HG03520 (cell line): Measurements from ENCODE around the gene R3HCC1L.
"Not testable (repeated sequence)": the region's sequence is repeated elsewhere in the genome, so short reads cannot be mapped to it uniquely, and the experiment has no call there.

Source experiments
- ATAC-seq: cut with Tn5 transposase; IDR thresholded peaks from one replicate; pipeline ENCODE4 v1.9.1; 2021; ENCODE audit warnings: mild to moderate bottlenecking, moderate library complexity; ENCODE audit not compliant: unreplicated experiment

Gene R3HCC1L

GRCh38 chr10:98128802-98129201 is 5.7 kb upstream of the R3HCC1L start:
- ATAC-seq, result no peak

GRCh38 chr10:98131619-98132018 is 2.8 kb upstream of the R3HCC1L start:
- no peak for ATAC-seq

GRCh38 chr10:98133075-98133752 is 1.2 kb upstream of the R3HCC1L start:
- ATAC-seq, result peak; percentile 37

GRCh38 chr10:98134117-98134430 is 383 bp upstream of the R3HCC1L start:
- no peak for ATAC-seq

GRCh38 chr10:98135222-98135899 is 904 bp downstream of the R3HCC1L start:
- peak; percentile 9 for ATAC-seq

- not testable (repeated sequence) for ATAC-seq
These were observed 2.3 kb downstream of the R3HCC1L start for GRCh38 chr10:98136775-98137174.

- no peak for ATAC-seq
These were observed 3.6 kb downstream of the R3HCC1L start for GRCh38 chr10:98138031-98138430.

- no peak for ATAC-seq
These were observed 5.0 kb downstream of the R3HCC1L start for GRCh38 chr10:98139431-98139830.

GRCh38 chr10:98141484-98142073 is 7.1 kb downstream of the R3HCC1L start:
- no peak for ATAC-seq

GRCh38 chr10:98144985-98145384 is 10.5 kb downstream of the R3HCC1L start:
- ATAC-seq, result no peak

GRCh38 chr10:98149858-98150257 is 15.4 kb downstream of the R3HCC1L start:
- no peak for ATAC-seq

GRCh38 chr10:98150544-98150943 is 16.1 kb downstream of the R3HCC1L start:
- no peak for ATAC-seq

GRCh38 chr10:98152778-98153177 is 18.3 kb downstream of the R3HCC1L start:
- ATAC-seq, result not testable (repeated sequence)

- ATAC-seq, result not testable (repeated sequence)
These were observed 18.9 kb downstream of the R3HCC1L start for GRCh38 chr10:98153213-98153958.

- ATAC-seq, result no peak
These were observed 19.6 kb downstream of the R3HCC1L start for GRCh38 chr10:98154076-98154475.

GRCh38 chr10:98158576-98158975 is 24.1 kb downstream of the R3HCC1L start:
- ATAC-seq, result no peak

GRCh38 chr10:98163941-98164340 is 29.5 kb downstream of the R3HCC1L start:
- no peak for ATAC-seq

GRCh38 chr10:98167191-98167590 is 32.7 kb downstream of the R3HCC1L start:
- peak; percentile 55 for ATAC-seq

- ATAC-seq, result no peak
These were observed 33.7 kb downstream of the R3HCC1L start for GRCh38 chr10:98168147-98168546.

GRCh38 chr10:98168766-98169165 is 34.3 kb downstream of the R3HCC1L start:
- no peak for ATAC-seq

GRCh38 chr10:98169379-98169778 is 34.9 kb downstream of the R3HCC1L start:
- ATAC-seq, result no peak
